Stimulated activated CD4-positive, alpha-beta T cell treated with anti-CD3 and anti-CD28 coated beads, Interleukin-4, amount 100 ng/mL, for 1 hour (primary cell): ENCODE results near the gene TRIP4.
"Not testable (repeated sequence)": the region's sequence is repeated elsewhere in the genome, so short reads cannot be mapped to it uniquely, and the experiment has no call there.

ENCODE experiments used
- DNase-seq: peaks from one replicate; pipeline ENCODE4 v3.0.0-alpha.2; 2020

The TRIP4 gene

GRCh38 chr15:64381000-64381751 lies 6.5 kb upstream of the TRIP4 start, which contains the start of gene PCLAF:
Gene PCLAF, minus strand, starts transcription at chr15:64381441. Its CDS starts 70 bp downstream, at chr15:64381371.
- peak; percentile 91 for DNase-seq

DNA sequence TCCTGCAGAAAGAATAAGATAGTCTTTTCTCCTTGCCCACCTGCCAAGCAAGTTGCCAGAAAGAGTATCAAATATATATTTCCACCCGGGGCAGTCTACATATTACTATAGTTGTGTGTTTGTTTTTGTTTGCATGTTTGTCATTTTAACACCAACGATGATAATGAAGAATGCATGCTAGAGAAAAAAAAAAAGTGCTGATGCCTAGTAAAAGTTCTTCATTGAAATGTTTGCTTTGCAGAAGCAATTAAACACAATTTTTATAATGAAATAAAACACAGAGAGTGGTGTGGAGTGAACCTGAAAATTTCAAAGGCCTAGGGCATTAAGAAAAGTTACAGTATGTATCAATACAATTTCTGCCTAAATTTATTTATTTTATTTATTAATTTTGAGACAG lies 3.9 kb upstream of the TRIP4 start:
- no peak for DNase-seq

DNA sequence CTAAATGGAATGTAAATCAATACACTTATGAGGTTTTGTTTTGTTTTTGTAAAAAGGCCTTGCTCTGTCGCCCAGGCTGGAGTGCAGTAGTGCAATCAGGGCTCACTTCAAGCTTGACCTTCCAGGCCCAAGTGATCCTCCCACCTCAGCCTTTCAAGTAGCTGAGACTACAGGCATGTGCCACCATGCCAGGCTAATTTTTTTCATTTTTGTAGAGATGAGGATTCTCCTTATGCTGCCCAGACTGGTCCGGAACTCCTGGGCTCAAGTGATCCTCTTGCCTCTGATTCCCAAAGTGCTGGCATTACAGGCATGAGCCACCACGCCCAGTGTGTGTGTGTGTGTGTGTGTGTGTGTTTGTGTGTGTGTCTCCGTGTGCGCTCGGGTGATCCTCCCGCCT lies 1.3 kb upstream of the TRIP4 start:
- no peak for DNase-seq

DNA sequence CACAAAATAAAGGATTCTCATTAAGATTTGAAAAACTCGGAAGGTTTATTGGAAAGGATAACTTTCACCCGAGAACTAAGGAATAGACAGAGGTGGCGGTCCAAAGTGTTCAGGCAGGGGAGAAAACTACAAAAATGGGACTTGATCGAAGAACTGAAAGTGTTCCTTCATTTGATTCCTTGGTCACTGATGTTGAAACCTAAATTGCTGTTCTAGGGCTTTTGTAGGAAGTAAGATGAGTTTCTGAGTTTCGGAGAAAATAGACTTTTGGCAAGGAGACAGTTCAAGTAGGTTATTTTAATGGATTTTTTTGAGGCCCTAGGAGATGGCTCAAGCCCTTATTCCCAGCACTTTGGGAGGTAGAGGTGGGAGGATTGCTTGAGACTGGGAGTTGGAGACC lies 1.4 kb downstream of the TRIP4 start:
- no peak for DNase-seq

DNA sequence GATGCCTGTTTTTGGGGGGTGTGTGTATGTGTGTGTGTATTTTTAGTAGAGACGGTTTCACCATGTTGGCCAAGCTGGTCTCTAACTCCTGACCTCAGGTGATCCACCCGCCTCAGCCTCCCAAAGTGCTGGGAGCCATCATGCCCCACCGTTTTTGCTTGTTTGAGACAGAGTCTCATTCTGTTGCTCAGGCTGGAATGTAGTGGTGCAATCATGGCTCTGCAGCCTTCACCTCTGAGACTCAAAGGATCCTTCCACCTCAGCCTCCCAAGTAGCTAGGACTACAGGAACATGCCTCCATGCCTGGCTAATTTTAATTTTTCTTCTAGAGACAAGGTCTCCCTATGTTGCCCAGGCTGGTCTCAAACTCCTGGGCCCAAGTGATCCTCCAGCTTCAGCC lies 4.8 kb downstream of the TRIP4 start:
- DNase-seq, result not testable (repeated sequence)

GRCh38 chr15:64396789-64397188 lies 9.2 kb downstream of the TRIP4 start:
- DNase-seq, result no peak

- DNase-seq, result no peak
Measured at GRCh38 chr15:64398575-64398974, 10.9 kb downstream of the TRIP4 start.

DNA sequence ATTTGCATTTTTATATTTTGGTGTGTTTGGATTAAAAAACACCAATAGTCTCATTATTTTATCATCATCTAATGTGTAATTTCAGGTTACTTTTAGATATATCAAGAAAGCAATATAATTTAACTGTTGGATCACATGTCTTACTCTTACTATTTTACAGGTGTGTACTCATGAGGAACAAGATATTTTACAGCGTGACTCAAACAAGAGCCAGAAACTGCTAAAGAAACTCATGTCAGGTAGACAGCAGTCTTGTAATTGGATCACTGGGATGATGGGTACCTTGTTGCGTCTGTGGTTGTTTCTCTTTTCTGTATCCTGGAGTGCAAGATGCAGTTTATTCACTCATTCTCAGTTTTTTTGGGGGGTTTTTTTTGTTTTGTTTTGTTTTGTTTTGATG lies 12.9 kb downstream of the TRIP4 start:
- DNase-seq, result no peak

GRCh38 chr15:64412216-64412615 lies 24.6 kb downstream of the TRIP4 start:
- no peak for DNase-seq

DNA sequence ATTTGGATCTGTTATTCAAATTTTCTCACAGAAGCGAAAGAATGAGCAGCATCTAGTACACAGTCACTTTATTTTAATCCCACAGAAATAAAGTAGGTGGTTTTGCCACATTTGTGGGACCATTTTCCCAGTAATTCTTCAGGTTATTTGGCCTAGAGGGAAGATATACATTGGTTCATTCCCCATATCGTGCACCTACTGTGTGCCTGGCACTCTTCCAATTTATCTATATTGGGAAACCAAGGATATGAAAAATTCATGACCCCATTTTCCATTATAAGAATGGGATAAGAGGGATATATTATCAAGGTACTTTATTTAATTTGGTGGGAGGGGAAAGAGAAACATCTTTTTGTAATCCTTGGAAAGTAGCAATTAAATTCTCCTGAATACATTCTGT lies 35.1 kb downstream of the TRIP4 start:
- DNase-seq, result no peak

- no peak for DNase-seq
Measured at GRCh38 chr15:64423970-64424369, 36.3 kb downstream of the TRIP4 start.

- no peak for DNase-seq
Measured at GRCh38 chr15:64425221-64425620, 37.6 kb downstream of the TRIP4 start.

GRCh38 chr15:64426845-64427465 lies 39.3 kb downstream of the TRIP4 start:
- no peak for DNase-seq

DNA sequence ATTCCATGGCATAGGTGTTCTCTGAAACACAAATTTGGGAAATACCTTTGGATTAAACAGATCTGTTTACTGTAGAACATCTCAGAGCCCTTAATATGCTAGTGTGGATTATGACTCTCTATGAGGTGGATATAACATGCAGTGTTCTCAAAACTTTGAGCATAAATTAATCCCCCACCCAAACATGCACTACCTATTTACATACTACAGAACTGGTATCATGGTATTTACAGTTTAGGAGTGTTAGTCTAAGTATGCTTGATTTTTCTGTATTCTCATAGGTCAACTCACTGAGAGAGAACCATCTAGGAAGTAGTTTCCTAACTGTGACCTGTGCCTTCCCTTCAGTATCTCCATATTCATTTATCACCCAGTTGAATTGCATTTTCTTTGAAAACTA lies 41.8 kb downstream of the TRIP4 start:
- no peak for DNase-seq

DNA sequence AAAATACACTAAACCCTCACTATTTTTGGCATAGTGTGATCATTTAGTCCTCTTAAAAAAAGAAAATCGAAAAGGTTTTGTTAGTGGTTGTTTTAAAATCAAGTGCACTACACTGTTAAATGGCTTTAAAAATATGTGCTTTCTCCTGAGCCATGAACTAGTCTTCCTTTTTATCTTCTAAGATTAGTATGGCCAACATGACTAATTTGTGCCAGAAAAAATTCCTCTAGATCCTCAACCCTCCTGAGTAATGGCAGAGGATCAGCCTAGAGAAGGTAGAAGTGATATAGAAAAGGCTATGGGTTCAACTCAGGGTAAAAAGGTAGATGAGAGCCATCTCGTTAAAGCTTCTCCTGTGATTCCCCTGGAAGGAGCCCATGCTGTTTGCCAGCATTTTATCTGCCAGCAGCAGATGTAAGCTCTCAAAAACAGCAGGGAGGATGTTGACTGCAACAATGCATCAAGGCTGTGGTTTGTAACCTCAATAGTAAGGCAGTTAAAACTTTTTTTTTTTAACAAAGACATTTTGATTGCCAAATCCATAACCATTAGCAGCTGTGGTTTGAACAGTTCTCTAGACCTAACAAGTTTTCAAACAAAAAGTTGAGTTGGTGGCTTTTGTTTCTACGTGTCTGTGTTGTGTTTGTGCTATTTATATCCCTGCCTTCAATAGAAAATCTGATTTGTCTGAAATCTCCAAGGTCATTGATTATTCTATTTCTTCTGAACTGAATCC lies 42.5 kb downstream of the TRIP4 start:
- no peak for DNase-seq

- DNase-seq, result no peak
Measured at GRCh38 chr15:64437982-64438381, 50.3 kb downstream of the TRIP4 start.

- DNase-seq, result no peak
Measured at GRCh38 chr15:64438653-64439447, 51.2 kb downstream of the TRIP4 start.

DNA sequence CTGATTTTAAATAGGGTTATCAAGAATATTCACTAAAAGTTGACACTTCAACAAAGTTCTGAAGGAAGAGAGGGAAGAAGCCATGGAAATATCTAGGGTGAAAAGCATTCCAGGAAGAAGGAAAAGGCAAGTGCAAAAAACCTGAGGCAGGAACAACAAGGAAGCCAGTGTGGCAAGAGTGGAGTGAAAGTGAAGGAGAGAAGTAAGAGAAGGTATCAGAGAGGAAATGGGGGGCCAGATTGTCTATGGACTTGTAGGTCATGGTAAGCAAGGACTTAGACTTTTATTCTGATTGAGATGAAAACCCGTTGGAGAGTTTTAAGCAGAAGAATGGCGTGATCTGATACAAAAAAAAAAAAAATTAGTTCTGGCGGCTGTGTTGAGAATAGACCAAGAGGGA lies 54.2 kb downstream of the TRIP4 start:
- no peak for DNase-seq

- DNase-seq, result no peak
Measured at GRCh38 chr15:64443016-64443415, 55.4 kb downstream of the TRIP4 start.

GRCh38 chr15:64443747-64444621 lies 56.3 kb downstream of the TRIP4 start:
- DNase-seq, result no peak

DNA sequence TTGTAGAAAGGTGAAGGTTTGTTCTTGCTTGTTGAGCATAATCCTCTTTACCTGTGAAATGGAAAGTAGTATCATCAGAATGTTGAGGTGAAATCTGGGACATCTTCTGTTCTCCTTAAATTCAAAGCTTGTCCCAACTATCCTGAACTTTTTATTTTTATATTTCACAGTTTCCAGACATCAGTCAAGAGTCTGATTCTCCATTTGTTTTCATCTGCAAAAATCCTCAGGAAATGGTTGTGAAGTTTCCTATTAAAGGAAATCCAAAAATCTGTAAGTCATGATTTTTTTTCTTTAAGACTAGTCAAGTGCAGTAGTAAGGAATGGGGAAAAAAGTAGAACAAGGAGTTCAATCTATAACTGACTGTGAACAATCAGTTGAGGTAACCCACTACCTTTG lies 57.2 kb downstream of the TRIP4 start:
- DNase-seq, result no peak
